ENCODE results near the gene BRK1.
"Not testable (repeated sequence)": the region's sequence is repeated elsewhere in the genome, so short reads cannot be mapped to it uniquely, and the experiment has no call there.

The BRK1 gene

GRCh38 chr3:10099041-10099440 is 16.4 kb upstream of the BRK1 start:
- Histone ChIP-seq H3K36me3 (peaks cover under 1 to 92% (median 79%) of the 10 kb centered on the region in 11 experiments; a peak in 21 of 22 replicates), H3K9ac (no peak overlapping the region), H3K27me3 (no peaks in the 10 kb centered on the region), H3K9me3 (replicated peaks in 1 of 11) (no peaks in the 10 kb centered on the region), H3K4me2 (no peak overlapping the region), H3K4me3 (no peak overlapping the region), H3K4me1 (no peaks in the 10 kb centered on the region), H3K27ac (no peak overlapping the region), H4K20me1 (no peaks in the 10 kb centered on the region)
- TF ChIP-seq Cebpa-rat (IDR thresholded peaks at IDR 0.05), result no peak

- Histone ChIP-seq H3K27me3 (no peaks in the 10 kb centered on the region), H3K4me3 (no peak overlapping the region), H3K27ac (no peak overlapping the region), H3K4me2 (no peak overlapping the region), H4K20me1 (0 out of 22 replicates have a peak, but pooled peaks cover 0 to 5% (median 0%) of the 10 kb centered on the region in 11 experiments), H3K4me1 (no peaks in the 10 kb centered on the region), H3K9ac (no peak overlapping the region), H3K36me3 (peaks cover 0 to 19% (median 5%) of the 10 kb centered on the region in 11 experiments; a peak in 9 of 22 replicates), H3K9me3 (replicated peaks in 1 of 11) (no peaks in the 10 kb centered on the region)
- TF ChIP-seq Cebpa-rat (IDR thresholded peaks at IDR 0.05), result no peak
These were observed 8.6 kb upstream of the BRK1 start for GRCh38 chr3:10106919-10107318.

GRCh38 chr3:10108091-10108490 is 7.4 kb upstream of the BRK1 start, which contains the start of gene FANCD2OS:
TSS of gene FANCD2OS (minus strand) at chr3:10108255. CDS start at chr3:10104774, 3,481 bp downstream.
- no peak for TF ChIP-seq Cebpa-rat (IDR thresholded peaks at IDR 0.05)
- Histone ChIP-seq H3K9me3 (replicated peaks in 1 of 11) (no peaks in the 10 kb centered on the region), H3K4me2 (no peak within 1 kb of the TSS), H3K27ac (no peak within 1 kb of the TSS), H3K4me3 (no peak within 1 kb of the TSS), H3K9ac (no peak within 1 kb of the TSS), H4K20me1 (0 out of 22 replicates have a peak, but pooled peaks cover 0 to 5% (median 0%) of the 10 kb centered on the region in 11 experiments), H3K36me3 (peaks cover 0 to 13% (median 0%) of the 10 kb centered on the region in 11 experiments; a peak in 8 of 22 replicates), H3K27me3 (no peaks in the 10 kb centered on the region), H3K4me1 (no peaks in the 10 kb centered on the region)

- H3K4me2 ChIP-seq, result peak overlapping the region; percentile 82 to 98 (median 93)
- H3K4me1 ChIP-seq, result peaks cover 24 to 41% (median 34%) of the 10 kb centered on the region in 10 experiments
- H4K20me1 ChIP-seq, result peaks cover 23 to 53% (median 50%) of the 10 kb centered on the region in 11 experiments; a peak in 20 of 22 replicates
- H3K4me3 ChIP-seq, result peak overlapping the region; percentile 76 to 96 (median 84)
- no peak for TF ChIP-seq Cebpa-rat (IDR thresholded peaks at IDR 0.05)
- H3K9me3 ChIP-seq (replicated peaks in 1 of 11), result no peaks in the 10 kb centered on the region
- no peaks in the 10 kb centered on the region for H3K27me3 ChIP-seq
- peak overlapping the region; percentile 78 to 89 (median 87) for H3K9ac ChIP-seq
- peak overlapping the region; percentile 30 to 88 (median 82); a peak in 21 of 22 replicates for H3K27ac ChIP-seq
- peaks cover 29 to 44% (median 37%) of the 10 kb centered on the region in 11 experiments for H3K36me3 ChIP-seq
These were observed 624 bp downstream of the BRK1 start for GRCh38 chr3:10116138-10116460.

- H3K4me3 ChIP-seq, result peak overlapping the region; percentile 76 to 96 (median 84); a peak in 19 of 20 replicates
These were observed 1.5 kb downstream of the BRK1 start for GRCh38 chr3:10116928-10117327.

GRCh38 chr3:10119376-10119775 is 3.9 kb downstream of the BRK1 start:
- H4K20me1 ChIP-seq, result peaks cover 43 to 86% (median 83%) of the 10 kb centered on the region in 11 experiments; a peak in 21 of 22 replicates

More at GRCh38 chr3:10116928-10117327, 1.5 kb downstream of the BRK1 start:
- Histone ChIP-seq H3K27me3 (no peaks in the 10 kb centered on the region), H3K36me3 (peaks cover 37 to 52% (median 44%) of the 10 kb centered on the region in 11 experiments), H3K9ac (peak overlapping the region; percentile 78 to 89 (median 87); a peak in 21 of 22 replicates), H4K20me1 (peaks cover 29 to 61% (median 59%) of the 10 kb centered on the region in 11 experiments; a peak in 20 of 22 replicates), H3K4me1 (peaks cover 24 to 41% (median 34%) of the 10 kb centered on the region in 10 experiments), H3K4me2 (peak overlapping the region; percentile 82 to 98 (median 93)), H3K9me3 (replicated peaks in 1 of 11) (no peaks in the 10 kb centered on the region), H3K27ac (peak overlapping the region in 2 of 11 experiments; percentile 87 to 88; a peak in 1 of 22 replicates)
- TF ChIP-seq Cebpa-rat (IDR thresholded peaks at IDR 0.05), result no peak

GRCh38 chr3:10121064-10121463 is 5.6 kb downstream of the BRK1 start:
- Histone ChIP-seq H3K4me3 (no peak overlapping the region), H3K27ac (no peak overlapping the region), H3K4me2 (no peak overlapping the region), H3K9me3 (replicated peaks in 1 of 11) (no peaks in the 10 kb centered on the region), H3K9ac (no peak overlapping the region), H3K27me3 (no peaks in the 10 kb centered on the region), H4K20me1 (peaks cover 53 to 100% (median 96%) of the 10 kb centered on the region in 11 experiments; a peak in 21 of 22 replicates), H3K36me3 (peaks cover 60 to 93% (median 83%) of the 10 kb centered on the region in 11 experiments), H3K4me1 (peaks cover 22 to 52% (median 34%) of the 10 kb centered on the region in 10 experiments; a peak in 19 of 20 replicates)
- peak in 1 of 11 experiments; percentile 55; a peak in 1 of 22 replicates for TF ChIP-seq Cebpa-rat (IDR thresholded peaks at IDR 0.05)

More at GRCh38 chr3:10119376-10119775, 3.9 kb downstream of the BRK1 start:
- no peak for TF ChIP-seq Cebpa-rat (IDR thresholded peaks at IDR 0.05)
- no peak overlapping the region for H3K27ac ChIP-seq
- peaks cover 43 to 76% (median 66%) of the 10 kb centered on the region in 11 experiments for H3K36me3 ChIP-seq
- H3K4me3 ChIP-seq, result no peak overlapping the region
- 0 out of 22 replicates have a peak overlapping the region, but pooled peaks of 1 of the 11 experiments have one; percentile 9 for H3K9ac ChIP-seq
- H3K4me1 ChIP-seq, result peaks cover 24 to 55% (median 38%) of the 10 kb centered on the region in 10 experiments
- no peaks in the 10 kb centered on the region for H3K9me3 ChIP-seq (replicated peaks in 1 of 11)
- H3K4me2 ChIP-seq, result peak overlapping the region in 2 of 11 experiments; percentile 1 to 98; a peak in 2 of 22 replicates
- no peaks in the 10 kb centered on the region for H3K27me3 ChIP-seq

GRCh38 chr3:10122724-10123123 is 7.2 kb downstream of the BRK1 start:
- H3K4me3 ChIP-seq, result no peak overlapping the region
- H3K9me3 ChIP-seq (replicated peaks in 1 of 11), result no peaks in the 10 kb centered on the region
- H3K27ac ChIP-seq, result no peak overlapping the region
- peaks cover 48 to 93% (median 85%) of the 10 kb centered on the region in 11 experiments; a peak in 21 of 22 replicates for H4K20me1 ChIP-seq
- no peak overlapping the region for H3K4me2 ChIP-seq
- no peaks in the 10 kb centered on the region for H3K27me3 ChIP-seq
- peaks cover 77 to 100% (median 93%) of the 10 kb centered on the region in 11 experiments for H3K36me3 ChIP-seq
- H3K9ac ChIP-seq, result no peak overlapping the region; a peak in 1 of 22 replicates
- peaks cover 8 to 38% (median 19%) of the 10 kb centered on the region in 10 experiments; a peak in 17 of 20 replicates for H3K4me1 ChIP-seq
- no peak for TF ChIP-seq Cebpa-rat (IDR thresholded peaks at IDR 0.05)

- H3K4me1 ChIP-seq, result peaks cover 0 to 18% (median 3%) of the 10 kb centered on the region in 10 experiments; a peak in 4 of 20 replicates
- H3K9ac ChIP-seq, result not testable (repeated sequence)
These were observed 20.4 kb downstream of the BRK1 start for GRCh38 chr3:10135872-10136271.

More at GRCh38 chr3:10135872-10136271, 20.4 kb downstream of the BRK1 start:
- not testable (repeated sequence) for H3K27ac ChIP-seq, H3K4me2 ChIP-seq, H4K20me1 ChIP-seq, H3K4me3 ChIP-seq, H3K27me3 ChIP-seq
- H3K36me3 ChIP-seq, result peaks cover 0 to 16% (median 6%) of the 10 kb centered on the region in 11 experiments; a peak in 9 of 22 replicates
- H3K9me3 ChIP-seq (replicated peaks in 1 of 11), result peaks cover 0 to 14% (median 8%) of the 10 kb centered on the region in 11 experiments; a peak in 10 of 22 replicates

All from BLaER1 treated with 17β-estradiol and CSF1 and Interleukin-3, amounts not matched to agents 10 nM and 100 nM (cell line).